ENCODE results near the gene CNTN4. TPM values are rescaled to one million over a fixed set of nuclear protein-coding genes. Genes with fewer than 3 reads are reported as not detected.
A peak's percentile ranks its signal among the peaks of the same experiment; 100 is the strongest.

The CNTN4 gene
- total and polyA plus RNA-seq, 4 donors, result 29.2 to 88.0 (median 36.1) TPM

DNA sequence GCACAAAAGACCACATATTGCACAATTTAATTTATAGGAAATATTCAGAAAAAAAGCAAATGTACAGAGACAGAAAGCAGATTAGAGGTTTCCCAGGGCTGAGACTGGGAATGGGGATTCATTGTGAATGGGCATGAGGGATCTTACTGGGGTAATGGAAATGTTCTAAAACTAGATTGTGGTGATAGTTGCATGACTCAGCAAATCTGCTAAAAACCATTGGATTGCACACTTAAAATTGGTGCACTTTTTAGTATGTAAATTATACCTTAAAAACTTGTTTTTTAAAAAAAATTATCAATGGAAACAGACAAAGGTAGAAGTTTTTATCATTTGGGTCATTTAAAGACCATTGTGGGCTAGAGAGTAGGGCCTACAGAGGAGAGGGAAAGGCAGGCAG lies 780.9 kb downstream of the CNTN4 start:
- Histone ChIP-seq H3K27ac (ENCODE audit: low read depth, low read length) (no peak overlapping the region), H3K9me3 (ENCODE audit: control insufficient read depth, insufficient read depth, low read length) (no peaks in the 10 kb centered on the region), H3K36me3 (ENCODE audit: control insufficient read depth, insufficient read depth, low read length) (no peaks in the 10 kb centered on the region), H3K4me3 (ENCODE audit: low read depth, low read length) (no peak overlapping the region), H3K27me3 (ENCODE audit: control insufficient read depth, insufficient read depth, low read length) (no peaks in the 10 kb centered on the region), H3K4me1 (ENCODE audit: control insufficient read depth, insufficient read depth, low read length) (no peaks in the 10 kb centered on the region)
- no peak for DNase-seq (ENCODE audit: low read depth in 4 of 6, low spot score in 6 of 6)

GRCh38 chr3:2880218-2880756 lies 781.6 kb downstream of the CNTN4 start:
- Histone ChIP-seq H3K9me3 (ENCODE audit: control insufficient read depth, insufficient read depth, low read length) (no peaks in the 10 kb centered on the region), H3K4me1 (ENCODE audit: control insufficient read depth, insufficient read depth, low read length) (no peaks in the 10 kb centered on the region), H3K4me3 (ENCODE audit: low read depth, low read length) (no peak overlapping the region), H3K36me3 (ENCODE audit: control insufficient read depth, insufficient read depth, low read length) (no peaks in the 10 kb centered on the region), H3K27me3 (ENCODE audit: control insufficient read depth, insufficient read depth, low read length) (no peaks in the 10 kb centered on the region), H3K27ac (ENCODE audit: low read depth, low read length) (no peak overlapping the region)
- peak in 1 of 6 donors; percentile 57 for DNase-seq (ENCODE audit: low read depth in 4 of 6, low spot score in 6 of 6)
- WGBS (ENCODE audit: insufficient coverage), result 78% methylated on average over 4 of the region's 7 CpGs

GRCh38 chr3:2883283-2883682 lies 784.6 kb downstream of the CNTN4 start:
- WGBS (ENCODE audit: insufficient coverage), result no CpG with 5 or more reads among the region's 3 CpGs

DNA sequence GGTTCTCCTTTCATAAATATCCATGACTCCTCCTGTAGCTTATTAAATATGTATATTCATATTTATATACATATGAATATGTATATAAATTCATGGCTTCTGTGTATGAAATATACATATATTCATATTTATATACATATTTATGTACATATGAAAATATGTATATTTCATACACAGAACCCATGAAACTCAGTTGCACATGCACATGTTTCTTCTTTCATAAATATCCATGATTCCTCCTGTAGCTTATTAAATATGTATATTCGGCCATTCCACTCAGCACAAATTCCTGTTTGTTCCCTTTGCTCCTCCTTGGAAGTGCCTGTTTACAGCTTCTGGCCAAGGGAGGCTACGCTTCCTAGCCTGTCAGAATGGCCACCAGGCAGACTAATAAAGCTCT lies 789.9 kb downstream of the CNTN4 start:
- H3K4me3 ChIP-seq (ENCODE audit: low read depth, low read length), result no peak overlapping the region
- DNase-seq (ENCODE audit: low read depth in 4 of 6, low spot score in 6 of 6), result peak in 1 of 6 donors; percentile 37
- WGBS (ENCODE audit: insufficient coverage), result 100% methylated on average over 1 of the region's 2 CpGs
- no peak overlapping the region for H3K27ac ChIP-seq (ENCODE audit: low read depth, low read length)
- no peaks in the 10 kb centered on the region for H3K4me1 ChIP-seq (ENCODE audit: control insufficient read depth, insufficient read depth, low read length)
- H3K9me3 ChIP-seq (ENCODE audit: control insufficient read depth, insufficient read depth, low read length), result no peaks in the 10 kb centered on the region
- no peaks in the 10 kb centered on the region for H3K36me3 ChIP-seq (ENCODE audit: control insufficient read depth, insufficient read depth, low read length)
- H3K27me3 ChIP-seq (ENCODE audit: control insufficient read depth, insufficient read depth, low read length), result no peaks in the 10 kb centered on the region

More at GRCh38 chr3:2883283-2883682, 784.6 kb downstream of the CNTN4 start:
- Histone ChIP-seq H3K27me3 (ENCODE audit: control insufficient read depth, insufficient read depth, low read length) (no peaks in the 10 kb centered on the region), H3K27ac (ENCODE audit: low read depth, low read length) (no peak overlapping the region), H3K36me3 (ENCODE audit: control insufficient read depth, insufficient read depth, low read length) (no peaks in the 10 kb centered on the region), H3K4me3 (ENCODE audit: low read depth, low read length) (no peak overlapping the region), H3K9me3 (ENCODE audit: control insufficient read depth, insufficient read depth, low read length) (no peaks in the 10 kb centered on the region), H3K4me1 (ENCODE audit: control insufficient read depth, insufficient read depth, low read length) (no peaks in the 10 kb centered on the region)
- DNase-seq (ENCODE audit: low read depth in 4 of 6, low spot score in 6 of 6), result no peak

DNA sequence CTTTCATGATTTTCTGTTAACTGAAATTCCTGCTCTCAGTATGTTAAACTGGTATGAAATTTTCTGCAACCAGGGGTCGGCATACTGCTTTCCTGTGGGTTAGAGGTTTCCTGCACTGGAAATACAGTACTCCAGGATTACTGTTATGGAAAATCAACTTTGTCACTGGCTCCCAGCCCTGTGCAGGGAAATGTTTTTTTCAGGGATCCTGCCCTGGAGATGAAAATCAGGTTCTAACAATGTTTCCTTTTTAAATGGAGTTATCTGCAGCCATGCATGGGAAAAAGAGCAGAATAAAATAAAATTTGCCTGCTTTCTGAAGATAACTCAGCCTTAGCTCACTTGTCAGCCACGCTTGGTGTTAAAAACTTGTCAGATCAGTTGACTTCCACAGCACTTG lies 791.1 kb downstream of the CNTN4 start:
- Histone ChIP-seq H3K9me3 (ENCODE audit: control insufficient read depth, insufficient read depth, low read length) (no peaks in the 10 kb centered on the region), H3K27me3 (ENCODE audit: control insufficient read depth, insufficient read depth, low read length) (no peaks in the 10 kb centered on the region), H3K27ac (ENCODE audit: low read depth, low read length) (no peak overlapping the region), H3K36me3 (ENCODE audit: control insufficient read depth, insufficient read depth, low read length) (no peaks in the 10 kb centered on the region), H3K4me1 (ENCODE audit: control insufficient read depth, insufficient read depth, low read length) (no peaks in the 10 kb centered on the region), H3K4me3 (ENCODE audit: low read depth, low read length) (no peak overlapping the region)
- DNase-seq (ENCODE audit: low read depth in 4 of 6, low spot score in 6 of 6), result no peak
- WGBS (ENCODE audit: insufficient coverage), result 94% methylated on average over 2 of the region's 2 CpGs

DNA sequence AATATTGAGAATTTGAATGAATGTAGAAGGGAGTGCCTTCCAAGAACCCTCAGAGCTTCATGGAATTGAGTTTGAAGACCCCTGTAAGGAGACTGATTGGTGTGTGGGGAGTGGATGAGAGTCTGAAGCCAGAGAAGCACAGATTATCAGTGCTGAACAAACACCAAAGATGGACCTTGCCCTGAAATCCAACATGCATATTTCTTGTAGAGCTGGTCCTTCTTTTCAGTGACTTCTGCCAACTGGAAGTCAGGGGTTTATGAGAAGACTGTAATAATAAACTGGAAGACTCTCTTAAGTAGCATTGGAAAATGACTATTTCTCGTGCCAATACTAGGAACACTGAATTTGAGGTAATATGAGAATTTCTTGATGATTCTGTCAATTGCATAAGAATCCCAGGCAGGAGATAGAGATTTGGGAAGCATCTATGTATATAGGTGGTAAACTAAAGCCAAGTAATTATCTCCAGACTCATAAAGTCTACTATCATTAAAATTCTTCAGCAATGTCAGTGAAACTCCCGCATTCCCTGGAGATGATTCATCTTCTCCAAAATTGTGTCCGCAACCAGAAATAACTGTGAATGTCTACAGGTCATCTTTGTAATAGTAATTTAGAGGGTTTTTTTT lies 797.8 kb downstream of the CNTN4 start:
- no peak for DNase-seq (ENCODE audit: low read depth in 4 of 6, low spot score in 6 of 6)
- H3K4me1 ChIP-seq (ENCODE audit: control insufficient read depth, insufficient read depth, low read length), result no peaks in the 10 kb centered on the region
- H3K4me3 ChIP-seq (ENCODE audit: low read depth, low read length), result no peak overlapping the region
- H3K36me3 ChIP-seq (ENCODE audit: control insufficient read depth, insufficient read depth, low read length), result no peaks in the 10 kb centered on the region
- no peak overlapping the region for H3K27ac ChIP-seq (ENCODE audit: low read depth, low read length)
- WGBS (ENCODE audit: insufficient coverage), result 71% methylated on average over 1 of the region's 3 CpGs
- no peaks in the 10 kb centered on the region for H3K27me3 ChIP-seq (ENCODE audit: control insufficient read depth, insufficient read depth, low read length)
- H3K9me3 ChIP-seq (ENCODE audit: control insufficient read depth, insufficient read depth, low read length), result no peaks in the 10 kb centered on the region

GRCh38 chr3:2897821-2898220 lies 799.2 kb downstream of the CNTN4 start:
- no peaks in the 10 kb centered on the region for H3K27me3 ChIP-seq (ENCODE audit: control insufficient read depth, insufficient read depth, low read length)
- DNase-seq (ENCODE audit: low read depth in 4 of 6, low spot score in 6 of 6), result no peak
- H3K4me1 ChIP-seq (ENCODE audit: control insufficient read depth, insufficient read depth, low read length), result no peaks in the 10 kb centered on the region
- no peaks in the 10 kb centered on the region for H3K9me3 ChIP-seq (ENCODE audit: control insufficient read depth, insufficient read depth, low read length)
- no CpG with 5 or more reads among the region's 4 CpGs for WGBS (ENCODE audit: insufficient coverage)
- no peaks in the 10 kb centered on the region for H3K36me3 ChIP-seq (ENCODE audit: control insufficient read depth, insufficient read depth, low read length)
- H3K4me3 ChIP-seq (ENCODE audit: low read depth, low read length), result no peak overlapping the region
- H3K27ac ChIP-seq (ENCODE audit: low read depth, low read length), result no peak overlapping the region

DNA sequence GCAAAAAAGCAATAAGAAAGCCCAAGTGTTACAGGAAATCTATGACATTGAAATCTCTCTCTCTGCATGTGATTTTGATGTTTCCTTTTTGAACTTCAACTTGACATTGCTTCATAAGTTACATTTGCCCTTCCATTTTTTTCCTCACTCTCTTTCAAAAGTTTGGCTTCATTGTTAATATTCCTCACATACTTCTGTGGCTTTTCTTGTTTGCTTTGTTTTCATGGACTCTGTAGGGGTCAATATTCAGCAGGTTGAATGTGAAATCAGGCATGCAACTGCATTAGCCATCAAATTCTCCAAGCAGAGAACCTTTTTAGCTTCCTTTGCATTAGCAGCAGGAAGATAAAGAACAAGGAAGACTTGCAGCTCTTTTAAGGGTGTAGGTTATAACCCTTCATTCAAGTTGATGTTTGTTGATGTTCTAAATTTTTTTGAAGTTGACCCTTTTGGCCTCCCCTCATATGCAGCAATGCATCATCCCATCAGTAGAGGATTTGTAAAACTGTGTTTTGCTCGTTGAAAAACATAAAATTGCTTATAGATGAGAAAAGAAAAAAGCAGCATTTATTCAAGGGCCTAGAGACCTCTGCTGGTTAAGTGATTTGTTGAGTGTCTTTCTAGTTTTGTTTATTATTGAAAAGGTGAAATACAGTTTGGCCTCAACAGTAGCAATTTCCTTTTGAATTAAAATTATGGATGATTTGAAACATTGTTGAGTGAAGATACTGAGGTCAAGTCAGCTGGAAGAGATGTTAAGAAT lies 800.1 kb downstream of the CNTN4 start:
- Histone ChIP-seq H3K27ac (ENCODE audit: low read depth, low read length) (no peak overlapping the region), H3K9me3 (ENCODE audit: control insufficient read depth, insufficient read depth, low read length) (no peaks in the 10 kb centered on the region), H3K27me3 (ENCODE audit: control insufficient read depth, insufficient read depth, low read length) (no peaks in the 10 kb centered on the region), H3K36me3 (ENCODE audit: control insufficient read depth, insufficient read depth, low read length) (no peaks in the 10 kb centered on the region), H3K4me3 (ENCODE audit: low read depth, low read length) (no peak overlapping the region), H3K4me1 (ENCODE audit: control insufficient read depth, insufficient read depth, low read length) (no peaks in the 10 kb centered on the region)
- DNase-seq (ENCODE audit: low read depth in 4 of 6, low spot score in 6 of 6), result peak in 1 of 6 donors; percentile 49
- WGBS (ENCODE audit: insufficient coverage), result 20% methylated on average over 1 of the region's 1 CpG

- Histone ChIP-seq H3K27me3 (ENCODE audit: control insufficient read depth, insufficient read depth, low read length) (no peaks in the 10 kb centered on the region), H3K27ac (ENCODE audit: low read depth, low read length) (no peak overlapping the region), H3K4me3 (ENCODE audit: low read depth, low read length) (no peak overlapping the region), H3K4me1 (ENCODE audit: control insufficient read depth, insufficient read depth, low read length) (no peaks in the 10 kb centered on the region), H3K9me3 (ENCODE audit: control insufficient read depth, insufficient read depth, low read length) (no peaks in the 10 kb centered on the region), H3K36me3 (ENCODE audit: control insufficient read depth, insufficient read depth, low read length) (no peaks in the 10 kb centered on the region)
- DNase-seq (ENCODE audit: low read depth in 4 of 6, low spot score in 6 of 6), result no peak
- no CpG with 5 or more reads among the region's 2 CpGs for WGBS (ENCODE audit: insufficient coverage)
Measured at GRCh38 chr3:2904054-2904453, 805.4 kb downstream of the CNTN4 start.
